Peyer's patch (tissue), 4 donors: ENCODE data around the gene SRPK2. TPM values are rescaled to one million over a fixed set of nuclear protein-coding genes. Genes with fewer than 3 reads are reported as not detected.

Experiments
- DNase-seq, 3 donors: peaks; one replicate each; pipeline ENCODE4 v3.0.0-alpha.2; 2017 to 2019
- H3K27ac ChIP-seq, 4 donors: fragments of 200-600 bp; sonication (generic); one replicate each; pipeline ENCODE4 v1.5.1; 2016 to 2019
- H3K27me3 ChIP-seq, 2 donors: fragments of 200-600 bp; sonication (generic); one replicate each; pipeline ENCODE4 v1.5.1; 2019
- H3K36me3 ChIP-seq, 3 donors: fragments of 200-600 bp; sonication (generic); one replicate each; pipeline ENCODE4 v1.5.1; 2016 to 2019
- H3K4me1 ChIP-seq, 4 donors: fragments of 200-600 bp; sonication (generic); one replicate each; pipeline ENCODE4 v1.5.1; 2016 to 2019
- H3K4me3 ChIP-seq, 4 donors: fragments of 200-600 bp; sonication (generic); 1 replicate in 3 of 4; 2 replicates in 1 of 4; pipeline ENCODE4 v1.5.1; 2016 to 2019; ENCODE audit warnings: mild to moderate bottlenecking in 1 of 4
- H3K9me3 ChIP-seq, 4 donors: fragments of 200-600 bp; sonication (generic); one replicate each; pipeline ENCODE4 v1.5.1; 2016 to 2019; ENCODE audit warnings: mild to moderate bottlenecking in 1 of 4
- CTCF ChIP-seq, 6 experiments: fragments of 450-650 bp in 4 of 6; fragments of 200-600 bp in 2 of 6; sonication (generic) in 1 of 6; IDR thresholded peaks; one replicate each; pipeline ENCODE4 v1.5.1; 2017 to 2019; ENCODE audit warnings: antibody characterized with exemption in 6 of 6, mild to moderate bottlenecking in 3 of 6, moderate library complexity in 1 of 6
- POLR2A ChIP-seq, 2 donors: fragments of 450-650 bp; IDR thresholded peaks; one replicate each; pipeline ENCODE4 v1.5.1; 2017; ENCODE audit warnings: antibody characterized with exemption in 2 of 2, mild to moderate bottlenecking in 2 of 2, moderate library complexity in 2 of 2
- total RNA-seq, 4 donors: library from RNA; depleted of rRNA; stranded (reverse); fragments of >200 nt; gene quantifications; one replicate each; pipeline ENCODE4 v1.1.0, GENCODE V29; 2016

Gene SRPK2
- total RNA-seq, 4 donors from 2014 or later: 25.7 to 96.6 (median 33.6) TPM

DNA sequence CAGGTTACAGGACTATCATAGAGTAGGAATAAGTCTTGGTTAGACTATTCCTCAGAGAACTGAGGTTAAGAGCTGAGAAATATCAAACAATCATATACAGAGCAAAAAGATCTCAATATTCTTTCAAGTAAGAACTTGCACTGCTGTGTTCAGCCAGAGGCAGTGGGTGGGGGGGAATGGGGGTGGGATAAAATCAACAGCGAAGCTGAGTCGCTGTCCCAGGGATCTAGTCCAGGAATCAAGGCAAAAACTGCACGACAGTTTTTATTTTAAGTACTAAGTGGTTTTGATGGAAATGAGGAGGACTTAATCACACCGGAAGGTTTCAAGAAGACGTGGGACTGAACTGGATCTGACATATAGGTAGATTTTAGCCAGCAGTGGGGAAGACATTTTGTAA lies 159.1 kb downstream of the SRPK2 start:
- Histone ChIP-seq H3K4me1 (peaks cover 0 to 8% (median 1%) of the 10 kb centered on the region in 4 donors), H3K27ac (no peak overlapping the region), H3K27me3 (no peaks in the 10 kb centered on the region), H3K36me3 (no peaks in the 10 kb centered on the region), H3K9me3 (no peaks in the 10 kb centered on the region), H3K4me3 (no peak overlapping the region)
- TF ChIP-seq POLR2A (IDR thresholded peaks at IDR 0.05) (no peak), CTCF (IDR thresholded peaks at IDR 0.05) (no peak)
- no peak for DNase-seq

GRCh38 chr7:105228555-105228954 lies 160.2 kb downstream of the SRPK2 start:
- Histone ChIP-seq H3K9me3 (no peaks in the 10 kb centered on the region), H3K4me3 (no peak overlapping the region), H3K27me3 (no peaks in the 10 kb centered on the region), H3K36me3 (no peaks in the 10 kb centered on the region), H3K27ac (no peak overlapping the region), H3K4me1 (peaks cover 0 to 8% (median 1%) of the 10 kb centered on the region in 4 donors)
- TF ChIP-seq CTCF (IDR thresholded peaks at IDR 0.05): no peak
- no peak for TF ChIP-seq POLR2A (IDR thresholded peaks at IDR 0.05)
- no peak for DNase-seq

DNA sequence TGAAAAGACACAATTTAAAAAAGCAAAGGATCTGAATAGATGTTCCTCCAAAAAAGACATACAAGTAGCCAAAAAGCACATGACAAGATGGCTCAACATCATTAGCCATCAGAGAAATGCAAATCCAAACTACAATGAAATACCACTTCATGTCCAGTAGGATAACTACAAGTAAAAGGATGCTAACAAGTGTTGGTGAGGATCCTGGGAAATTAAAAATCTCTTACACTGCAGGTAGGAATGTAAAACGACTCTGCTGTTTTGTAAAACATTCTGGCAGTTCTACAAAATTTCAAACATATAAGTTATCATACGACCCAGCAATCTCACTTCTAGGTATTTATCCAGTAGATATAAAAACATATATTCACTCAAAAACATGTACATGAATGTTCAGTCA lies 161.3 kb downstream of the SRPK2 start:
- no peak for DNase-seq

DNA sequence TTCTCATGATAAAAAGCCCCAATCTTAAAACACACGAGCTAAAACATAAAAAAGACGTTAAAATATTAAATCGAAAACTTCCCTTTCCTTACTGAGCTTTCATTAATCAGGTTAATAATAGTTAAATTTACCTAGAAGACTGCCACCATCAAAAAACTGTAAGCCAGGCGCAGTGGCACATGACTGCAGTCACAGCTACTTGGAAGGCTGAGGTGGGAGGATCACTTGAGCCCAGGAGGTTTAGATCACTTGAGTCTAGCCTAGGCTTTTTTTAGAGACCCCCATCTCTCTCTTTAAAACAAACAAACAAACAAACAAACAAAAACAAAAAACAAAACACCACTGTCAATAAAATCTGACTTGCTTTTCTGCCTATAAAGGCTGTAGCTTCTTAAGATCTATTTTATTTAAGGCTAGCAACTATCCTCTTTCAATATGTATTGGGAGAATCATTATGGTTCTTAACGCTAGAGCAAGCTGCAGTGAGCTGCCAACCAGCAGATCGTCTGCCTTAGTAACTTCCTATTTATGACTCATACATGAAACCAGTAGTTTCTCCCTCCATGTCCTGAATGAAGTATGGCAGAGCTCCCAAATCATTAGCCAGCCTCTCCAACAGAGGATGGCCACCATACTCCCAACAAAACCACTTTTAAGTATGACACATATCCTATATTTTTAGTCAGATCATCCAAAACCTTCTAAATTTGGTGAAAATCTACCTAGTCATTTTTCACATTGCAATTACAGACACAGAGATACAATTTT lies 163.7 kb downstream of the SRPK2 start:
- no peak overlapping the region for H3K4me3 ChIP-seq
- no peaks in the 10 kb centered on the region for H3K36me3 ChIP-seq
- H3K27me3 ChIP-seq: no peaks in the 10 kb centered on the region
- H3K27ac ChIP-seq: no peak overlapping the region
- TF ChIP-seq CTCF (IDR thresholded peaks at IDR 0.05) (no peak), POLR2A (IDR thresholded peaks at IDR 0.05) (no peak)
- H3K4me1 ChIP-seq: peaks cover 0 to 10% (median 1%) of the 10 kb centered on the region in 4 donors
- DNase-seq: no peak
- H3K9me3 ChIP-seq: no peaks in the 10 kb centered on the region

More for the DNA sequence above, 161.3 kb downstream of the SRPK2 start:
- H3K4me1 ChIP-seq: peaks cover 0 to 10% (median 1%) of the 10 kb centered on the region in 4 donors
- H3K27ac ChIP-seq: no peak overlapping the region
- H3K36me3 ChIP-seq: no peaks in the 10 kb centered on the region
- H3K9me3 ChIP-seq: no peaks in the 10 kb centered on the region
- TF ChIP-seq POLR2A (IDR thresholded peaks at IDR 0.05): no peak
- TF ChIP-seq CTCF (IDR thresholded peaks at IDR 0.05): no peak
- no peaks in the 10 kb centered on the region for H3K27me3 ChIP-seq
- no peak overlapping the region for H3K4me3 ChIP-seq

DNA sequence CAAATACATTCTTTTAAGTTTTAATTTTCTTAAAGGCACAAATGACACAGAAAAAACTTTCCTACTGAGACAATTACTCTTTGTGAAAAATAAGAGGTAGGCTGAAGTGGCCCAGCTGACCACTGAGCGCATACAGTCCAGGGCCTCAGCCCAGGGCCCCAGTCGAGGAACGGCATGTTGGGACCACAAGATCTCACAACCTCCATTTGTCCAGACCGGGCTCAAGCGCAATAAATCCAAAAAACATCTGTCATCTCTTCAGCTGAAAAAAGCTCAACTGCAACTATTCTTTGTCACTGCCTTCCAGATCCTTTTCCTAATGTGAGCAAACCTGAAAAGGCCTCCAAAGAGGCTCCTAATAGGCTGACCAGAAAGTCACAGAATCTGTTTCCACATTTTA lies 165.8 kb downstream of the SRPK2 start:
- Histone ChIP-seq H3K4me1 (peaks cover 0 to 10% (median 1%) of the 10 kb centered on the region in 4 donors), H3K27ac (no peak overlapping the region), H3K36me3 (no peaks in the 10 kb centered on the region), H3K27me3 (no peaks in the 10 kb centered on the region), H3K4me3 (no peak overlapping the region), H3K9me3 (no peaks in the 10 kb centered on the region)
- no peak for DNase-seq
- TF ChIP-seq POLR2A (IDR thresholded peaks at IDR 0.05) (no peak), CTCF (IDR thresholded peaks at IDR 0.05) (no peak)
